DMS 273 (cell line): Measurements from ENCODE around the gene DISP3.

Experiments used
- DNase-seq: peaks from one replicate; lab custom pipeline; 2025; ENCODE audit not compliant: unreplicated experiment; lab: John Stamatoyannopoulos, UW

Gene DISP3, protein sequence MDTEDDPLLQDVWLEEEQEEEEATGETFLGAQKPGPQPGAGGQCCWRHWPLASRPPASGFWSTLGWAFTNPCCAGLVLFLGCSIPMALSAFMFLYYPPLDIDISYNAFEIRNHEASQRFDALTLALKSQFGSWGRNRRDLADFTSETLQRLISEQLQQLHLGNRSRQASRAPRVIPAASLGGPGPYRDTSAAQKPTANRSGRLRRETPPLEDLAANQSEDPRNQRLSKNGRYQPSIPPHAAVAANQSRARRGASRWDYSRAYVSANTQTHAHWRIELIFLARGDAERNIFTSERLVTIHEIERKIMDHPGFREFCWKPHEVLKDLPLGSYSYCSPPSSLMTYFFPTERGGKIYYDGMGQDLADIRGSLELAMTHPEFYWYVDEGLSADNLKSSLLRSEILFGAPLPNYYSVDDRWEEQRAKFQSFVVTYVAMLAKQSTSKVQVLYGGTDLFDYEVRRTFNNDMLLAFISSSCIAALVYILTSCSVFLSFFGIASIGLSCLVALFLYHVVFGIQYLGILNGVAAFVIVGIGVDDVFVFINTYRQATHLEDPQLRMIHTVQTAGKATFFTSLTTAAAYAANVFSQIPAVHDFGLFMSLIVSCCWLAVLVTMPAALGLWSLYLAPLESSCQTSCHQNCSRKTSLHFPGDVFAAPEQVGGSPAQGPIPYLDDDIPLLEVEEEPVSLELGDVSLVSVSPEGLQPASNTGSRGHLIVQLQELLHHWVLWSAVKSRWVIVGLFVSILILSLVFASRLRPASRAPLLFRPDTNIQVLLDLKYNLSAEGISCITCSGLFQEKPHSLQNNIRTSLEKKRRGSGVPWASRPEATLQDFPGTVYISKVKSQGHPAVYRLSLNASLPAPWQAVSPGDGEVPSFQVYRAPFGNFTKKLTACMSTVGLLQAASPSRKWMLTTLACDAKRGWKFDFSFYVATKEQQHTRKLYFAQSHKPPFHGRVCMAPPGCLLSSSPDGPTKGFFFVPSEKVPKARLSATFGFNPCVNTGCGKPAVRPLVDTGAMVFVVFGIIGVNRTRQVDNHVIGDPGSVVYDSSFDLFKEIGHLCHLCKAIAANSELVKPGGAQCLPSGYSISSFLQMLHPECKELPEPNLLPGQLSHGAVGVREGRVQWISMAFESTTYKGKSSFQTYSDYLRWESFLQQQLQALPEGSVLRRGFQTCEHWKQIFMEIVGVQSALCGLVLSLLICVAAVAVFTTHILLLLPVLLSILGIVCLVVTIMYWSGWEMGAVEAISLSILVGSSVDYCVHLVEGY (N-terminal part only)

DNA sequence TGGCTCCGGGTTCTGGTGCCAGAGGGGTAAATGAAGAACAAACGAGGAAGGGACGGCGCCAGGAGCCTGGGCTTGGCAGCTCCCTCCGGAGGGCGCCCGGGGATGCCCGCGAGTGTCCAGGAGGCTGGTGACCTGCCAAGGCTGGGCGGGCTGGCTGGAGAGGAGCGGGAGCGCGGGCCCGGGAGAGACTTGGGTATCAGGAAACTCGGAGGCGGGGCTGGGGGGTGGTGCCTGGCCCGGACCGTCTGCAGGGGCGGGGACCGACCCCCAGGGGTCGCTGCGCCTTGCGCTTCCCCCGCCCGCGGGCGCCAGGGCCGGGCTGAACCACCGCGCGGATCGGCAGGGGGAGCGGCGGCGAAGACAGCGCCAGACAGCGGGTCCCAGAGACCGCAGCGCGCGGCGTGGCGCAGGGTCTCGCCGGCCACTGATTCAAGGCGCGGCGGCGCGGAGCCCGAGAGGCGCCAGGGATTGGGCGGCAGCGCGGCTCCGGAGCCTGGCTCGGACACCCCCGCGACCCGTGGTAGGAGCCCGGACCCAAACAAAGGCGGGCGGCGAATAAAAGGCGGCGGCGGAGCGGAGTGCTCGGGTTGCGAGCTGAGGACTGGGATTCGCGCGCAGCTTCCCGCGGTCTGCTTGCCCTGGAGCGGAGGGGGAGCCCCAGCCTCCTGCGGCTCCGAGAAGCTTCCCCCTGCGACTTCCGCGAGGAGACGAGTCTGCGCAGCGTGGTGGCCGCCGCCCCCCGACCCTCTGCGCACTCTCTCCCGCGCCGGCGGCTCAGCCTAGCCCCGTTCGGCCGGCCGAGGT lies at the start of gene DISP3:
Gene DISP3 (plus strand): TSS at position 585 of the 804 bp plus-strand sequence. CDS start 21,838 bp downstream, outside the sequence.
- peak; percentile 96 for DNase-seq

DNA sequence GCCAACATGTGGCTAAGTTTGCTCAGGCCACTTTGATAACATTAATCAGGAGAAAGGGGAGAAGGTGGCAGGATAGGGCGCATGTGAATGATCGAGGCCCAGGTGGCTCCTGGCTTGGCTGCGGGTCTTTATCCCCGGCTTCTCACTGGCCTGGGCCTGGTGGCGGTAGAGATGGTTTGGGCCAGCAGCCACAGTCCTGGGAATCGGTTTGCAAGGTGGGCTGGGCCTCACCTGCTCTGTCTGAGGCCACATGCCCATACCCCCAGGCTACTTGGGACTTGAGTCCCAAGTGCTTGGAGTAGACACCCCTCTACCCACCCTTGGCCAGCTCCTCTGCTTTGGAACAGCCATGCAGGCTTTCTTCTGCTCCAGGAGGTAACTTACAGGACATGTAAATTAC lies 49.7 kb upstream of the DISP3 start:
- DNase-seq = no peak

DNA sequence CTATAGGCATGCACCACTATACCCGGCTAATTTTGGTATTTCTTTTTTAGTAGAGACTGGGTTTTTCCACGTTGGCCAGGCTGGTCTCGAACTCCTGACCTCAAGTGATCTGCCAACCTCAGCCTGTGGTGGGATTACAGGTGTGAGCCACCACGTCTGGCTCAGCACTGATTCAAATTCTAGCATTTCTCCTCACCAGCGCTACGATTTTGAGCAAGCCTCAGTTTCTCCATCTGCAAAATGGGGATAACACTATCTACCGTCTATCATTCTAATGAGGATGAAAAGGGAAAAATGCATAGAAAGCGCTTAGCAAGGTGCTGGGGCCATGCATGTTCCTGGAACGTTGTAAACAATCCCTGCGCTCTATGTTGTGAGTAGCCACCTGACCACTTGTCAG lies 49.0 kb upstream of the DISP3 start:
- no peak for DNase-seq

DNA sequence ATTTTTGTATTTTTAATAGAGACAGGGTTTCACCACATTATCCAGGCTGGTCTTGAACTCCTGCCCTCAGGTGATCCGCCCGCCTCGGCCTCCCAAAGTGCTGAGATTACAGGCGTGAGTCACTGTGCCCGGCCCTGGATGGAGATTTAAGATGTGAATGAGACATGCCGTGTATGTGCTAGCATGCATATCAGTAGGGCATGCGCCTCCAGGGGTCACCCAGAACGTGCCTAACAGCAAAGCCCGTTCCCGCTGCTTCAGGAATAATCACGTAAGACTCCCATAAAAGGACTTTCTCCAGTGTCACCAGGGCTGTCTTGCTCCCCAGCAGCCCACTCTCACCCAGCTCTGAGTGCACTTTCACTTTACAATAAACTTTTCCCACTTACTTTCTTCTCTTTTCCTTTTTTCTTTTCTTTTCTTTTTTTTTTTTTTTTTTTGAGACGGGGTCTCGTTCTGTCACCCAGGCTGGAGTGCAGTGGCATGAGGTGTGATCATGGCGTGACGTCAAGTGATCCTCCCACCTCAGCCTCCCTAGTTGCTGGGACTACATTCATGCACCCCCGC lies 46.9 kb upstream of the DISP3 start:
- no peak for DNase-seq

DNA sequence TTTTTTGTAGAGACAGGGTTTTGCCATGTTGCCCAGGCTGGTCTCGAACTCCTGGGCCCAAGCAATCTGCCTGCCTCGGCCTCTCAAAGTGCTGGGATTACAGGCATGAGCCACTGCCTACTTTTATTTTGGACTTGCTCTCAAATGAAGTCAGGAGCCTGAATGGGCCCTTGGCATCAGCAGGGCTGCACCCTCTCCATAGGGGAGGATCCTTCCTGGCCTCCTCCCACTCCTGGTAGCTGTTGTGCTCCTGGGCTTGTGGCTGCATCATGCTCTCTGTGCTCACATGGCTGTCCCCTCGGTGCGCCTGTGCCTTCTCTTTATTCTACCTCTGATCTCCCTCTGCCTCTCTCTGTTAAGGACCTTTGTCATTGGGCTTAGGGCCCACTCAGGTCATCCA lies 46.4 kb upstream of the DISP3 start:
- no peak for DNase-seq

DNA sequence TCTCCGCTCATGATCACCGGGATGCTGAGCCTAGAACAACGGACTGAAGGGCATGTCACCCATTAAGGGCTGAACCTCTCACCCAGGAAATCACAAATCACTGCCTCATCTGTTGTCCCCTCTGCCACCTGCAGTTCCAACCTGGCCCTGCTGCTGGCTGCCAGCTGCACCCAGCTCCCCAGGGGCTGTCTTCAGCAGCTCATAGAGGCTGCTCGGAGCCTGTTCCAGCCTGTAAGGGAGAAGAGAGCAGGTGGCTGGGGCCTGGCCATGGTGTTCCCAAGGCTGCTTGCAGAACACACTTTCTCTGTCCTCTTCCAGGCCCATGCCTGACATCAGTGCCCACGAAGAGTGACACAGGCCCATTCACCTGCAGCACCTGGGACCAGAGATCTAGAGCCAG lies 44.5 kb upstream of the DISP3 start:
- DNase-seq = peak; percentile 81

DNA sequence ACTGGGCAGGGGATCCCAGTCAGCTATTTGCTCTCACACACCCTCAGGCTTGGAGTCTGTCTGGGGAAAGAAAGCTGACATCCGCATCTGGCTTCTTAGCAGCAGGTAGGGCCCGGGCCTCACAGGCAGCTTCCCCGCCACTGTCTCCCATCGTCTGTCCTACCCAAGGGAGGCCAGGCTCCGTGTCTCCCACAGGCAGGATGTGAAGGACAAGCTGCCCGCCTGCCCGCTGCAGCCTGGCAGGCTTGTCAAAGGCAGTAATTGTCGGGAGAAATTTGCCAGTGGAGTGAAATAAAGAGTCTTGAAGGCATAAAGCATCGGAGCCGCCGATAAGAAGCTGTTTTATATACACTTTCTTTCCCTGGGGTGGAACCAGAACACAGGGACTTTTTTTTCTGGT lies 44.0 kb upstream of the DISP3 start:
- DNase-seq = no peak

DNA sequence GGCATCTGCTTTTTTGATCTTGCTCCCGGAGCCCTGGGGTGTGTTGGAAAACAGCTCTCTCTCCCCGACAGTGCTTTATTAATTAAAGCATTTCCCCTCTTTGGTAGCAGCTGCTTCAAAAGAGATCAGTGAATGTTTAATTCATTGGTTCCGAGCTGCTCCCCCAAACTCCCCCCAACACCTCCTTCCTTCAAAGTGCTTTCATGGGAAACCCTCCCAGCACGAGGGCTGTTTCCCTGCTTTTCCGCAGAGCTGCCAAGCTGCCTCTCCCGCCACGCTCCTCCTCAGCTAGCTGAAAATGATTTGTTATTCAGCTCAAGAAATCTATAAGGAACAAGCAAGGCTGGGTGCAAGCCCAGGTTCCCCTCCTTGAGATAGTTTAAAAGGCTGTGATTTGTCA lies 40.0 kb upstream of the DISP3 start:
- DNase-seq = no peak

DNA sequence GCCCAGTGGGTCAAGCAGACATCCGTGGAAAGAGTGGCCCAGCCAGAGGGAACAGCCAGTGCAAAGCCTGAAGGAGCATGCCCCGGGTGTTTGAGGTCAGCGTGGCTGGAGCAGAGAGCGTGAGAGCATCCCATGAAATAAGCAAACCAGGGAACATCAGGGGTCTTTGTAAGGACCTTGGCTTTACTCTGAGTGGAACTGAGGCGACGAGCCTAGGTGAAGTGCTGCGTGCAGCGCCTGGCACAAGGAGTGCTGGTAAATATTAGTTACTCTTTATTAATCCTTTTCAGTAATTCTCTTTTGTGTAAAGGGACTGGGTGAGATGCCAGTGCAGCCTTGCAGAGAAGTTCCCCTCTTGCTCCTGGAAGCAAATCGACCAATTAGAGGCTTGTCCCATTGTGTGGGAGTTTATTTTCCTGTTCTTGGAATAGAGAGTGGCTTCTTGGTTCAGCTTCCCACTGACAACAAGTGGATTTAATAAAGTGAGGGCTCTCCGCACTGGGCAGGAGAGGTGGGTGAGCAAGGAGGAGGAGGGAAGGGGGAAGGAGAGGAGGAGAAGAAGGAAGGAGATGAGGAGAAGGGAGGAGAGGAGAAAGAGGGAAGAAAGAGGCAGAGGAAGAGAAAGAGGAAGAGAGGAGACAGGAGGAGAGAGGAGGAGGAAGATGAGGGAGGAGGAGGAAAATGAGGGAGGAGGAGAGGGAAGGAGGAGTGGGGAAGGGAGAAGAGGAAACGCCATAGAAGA lies 37.6 kb upstream of the DISP3 start:
- no peak for DNase-seq

DNA sequence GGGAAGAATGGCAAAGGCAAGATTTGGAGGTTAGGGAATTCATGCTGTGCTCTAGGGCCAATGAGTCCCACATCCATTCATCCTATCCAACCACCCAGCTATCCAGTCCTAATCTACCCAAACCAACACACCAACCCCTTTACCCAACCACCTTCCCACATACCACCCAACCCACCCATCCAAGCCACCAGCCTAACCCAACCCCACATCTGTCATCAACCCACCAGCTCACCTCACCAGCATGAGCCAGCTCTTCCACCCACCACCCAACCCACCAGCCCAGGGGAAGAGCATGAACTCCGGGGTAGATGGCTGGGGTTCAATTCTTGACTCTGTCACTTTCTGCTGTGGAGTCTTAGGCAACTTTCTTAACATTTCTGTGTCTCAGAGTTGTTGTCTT lies 35.9 kb upstream of the DISP3 start:
- no peak for DNase-seq

DNA sequence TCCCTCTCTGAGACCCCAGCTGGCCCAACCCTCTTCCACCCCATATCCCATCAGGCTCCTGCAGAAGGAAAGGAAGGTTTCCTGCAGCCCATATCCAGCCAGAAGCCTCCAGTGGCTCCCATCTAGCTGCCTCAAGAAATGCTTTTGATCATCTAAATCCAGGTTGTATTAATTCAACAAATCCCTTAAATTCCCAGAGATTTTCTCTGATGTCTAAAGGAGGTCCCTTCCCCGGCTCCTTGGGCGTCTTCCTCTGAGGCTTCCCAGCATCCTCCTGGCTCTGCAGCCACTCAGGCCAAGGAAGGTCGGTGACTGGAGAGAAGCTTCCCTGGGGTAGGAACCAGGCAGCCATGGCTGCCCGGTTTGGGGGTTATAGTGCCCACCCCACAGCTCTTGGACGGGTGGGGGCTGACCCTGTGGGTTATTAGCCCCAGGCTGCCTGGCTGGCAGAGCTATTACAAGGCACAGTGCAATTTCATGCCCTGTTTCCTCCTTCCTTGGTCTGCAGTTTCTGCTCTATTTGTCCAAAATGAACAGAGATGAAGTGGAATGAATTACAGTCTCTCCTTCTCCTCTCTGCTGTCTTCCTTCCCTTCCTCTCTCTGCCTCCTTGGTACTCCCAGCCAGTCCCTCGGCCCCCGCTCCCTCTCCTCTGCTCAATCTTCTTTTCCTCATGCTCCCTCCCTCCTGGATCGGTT lies 34.8 kb upstream of the DISP3 start:
- DNase-seq = no peak

DNA sequence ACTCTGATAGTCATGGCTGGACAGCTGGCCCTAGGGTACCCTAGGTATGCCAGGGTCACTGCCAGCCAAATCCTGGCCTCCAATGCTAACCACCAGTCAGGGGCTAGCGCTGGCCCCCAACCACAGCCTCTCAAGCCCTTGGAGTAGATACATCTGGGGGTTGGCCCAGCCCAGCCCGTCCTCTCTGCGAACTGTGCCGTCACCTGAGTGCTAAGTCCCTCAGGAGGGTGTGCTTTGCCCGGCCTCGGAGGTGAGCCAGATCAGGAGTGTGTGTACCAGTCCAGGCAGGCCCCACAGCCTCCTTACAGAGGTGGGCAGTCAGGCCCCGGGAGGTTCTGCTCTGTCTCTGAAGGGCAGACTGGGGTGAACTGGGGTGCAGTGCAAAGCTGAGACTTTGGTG lies 34.0 kb upstream of the DISP3 start:
- DNase-seq = no peak

DNA sequence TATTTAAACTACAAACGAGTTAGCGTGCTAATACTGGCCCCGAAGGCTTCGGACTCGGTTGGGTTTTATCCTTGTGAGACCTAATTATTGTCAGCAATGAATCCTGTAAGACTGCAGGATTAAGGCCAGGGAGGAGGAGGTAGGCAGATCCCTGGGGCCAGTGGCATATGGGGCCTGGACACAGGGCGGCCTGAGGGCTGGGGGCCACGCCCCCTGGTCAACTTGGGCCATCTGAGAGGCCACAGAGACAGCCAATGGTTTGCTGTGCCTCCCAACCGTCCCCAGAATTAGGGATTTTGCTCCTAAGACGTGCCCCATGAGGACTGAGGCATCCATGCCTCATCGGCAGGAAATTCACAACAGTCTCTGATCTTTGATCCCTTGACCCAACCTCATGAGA lies 31.1 kb upstream of the DISP3 start:
- DNase-seq = peak; percentile 39

DNA sequence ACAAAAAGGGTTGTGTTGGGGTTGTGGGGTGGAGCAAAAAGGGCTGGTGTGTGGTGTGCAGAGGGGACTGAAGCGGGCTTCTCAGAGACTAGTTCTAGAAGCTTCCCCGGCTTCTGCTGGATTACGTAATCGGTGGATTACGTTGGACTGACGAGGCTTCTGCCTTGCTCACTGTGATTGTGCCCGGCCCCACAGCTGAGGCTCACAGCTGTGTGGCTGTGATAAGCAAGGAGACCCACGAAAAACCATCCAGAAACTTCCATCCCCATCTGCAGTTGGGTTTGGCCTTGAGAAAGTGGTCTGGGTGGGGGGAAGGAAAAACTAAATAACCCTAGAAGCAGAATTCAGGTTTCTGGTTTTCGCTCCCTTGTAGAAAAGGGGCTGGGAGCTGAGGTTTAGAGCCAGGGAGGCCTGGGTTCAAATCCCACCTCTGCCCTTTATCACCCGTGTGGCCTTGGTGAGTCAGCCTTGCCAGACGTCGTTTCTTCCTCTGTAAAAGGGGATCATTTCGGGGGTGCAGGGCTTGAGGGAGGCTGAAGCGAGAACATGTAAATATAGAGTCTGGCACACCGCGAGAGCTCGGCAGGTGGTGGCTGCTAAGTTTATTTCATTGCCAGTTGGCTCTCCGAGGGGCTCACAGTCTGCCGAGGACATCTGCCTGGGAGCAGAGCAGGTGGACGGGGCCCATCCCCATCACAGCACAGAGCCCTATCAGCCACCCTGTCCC lies 30.4 kb upstream of the DISP3 start:
- peak; percentile 86 for DNase-seq

DNA sequence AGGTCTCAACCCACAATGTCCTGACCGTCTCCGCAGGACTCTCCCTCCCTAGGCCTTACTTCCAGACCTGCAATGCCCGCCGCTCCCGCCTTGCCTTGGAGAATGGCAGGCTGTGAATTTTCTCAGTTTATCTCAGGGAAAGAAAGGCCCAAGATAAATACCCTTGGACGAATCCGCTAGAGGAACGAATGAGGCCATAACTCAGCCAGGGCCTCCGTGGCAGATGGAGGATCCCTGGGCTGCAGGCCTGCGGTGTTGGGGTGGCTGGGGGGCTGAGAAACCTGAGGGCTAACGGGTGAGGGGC lies 29.9 kb upstream of the DISP3 start:
- DNase-seq = no peak

DNA sequence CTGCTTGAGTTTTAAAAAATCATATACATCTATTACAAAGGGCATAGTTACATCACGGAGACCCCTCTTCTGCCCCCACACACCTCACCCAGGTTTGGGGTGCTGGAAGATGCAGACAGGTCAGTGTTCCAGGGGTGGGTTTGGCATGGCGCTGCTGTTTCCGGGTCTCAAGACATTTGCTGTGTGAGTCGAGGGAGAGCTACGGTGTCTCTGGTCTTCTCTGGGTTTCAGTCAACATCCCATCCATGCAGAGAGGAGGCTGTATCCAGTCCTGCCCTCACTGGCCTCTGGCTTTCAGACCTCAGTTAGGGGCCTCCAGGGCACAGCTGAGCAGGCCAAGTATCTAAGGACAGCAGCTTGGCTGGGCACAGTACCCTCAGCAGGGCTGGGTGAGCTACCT lies 28.6 kb upstream of the DISP3 start:
- DNase-seq = no peak

DNA sequence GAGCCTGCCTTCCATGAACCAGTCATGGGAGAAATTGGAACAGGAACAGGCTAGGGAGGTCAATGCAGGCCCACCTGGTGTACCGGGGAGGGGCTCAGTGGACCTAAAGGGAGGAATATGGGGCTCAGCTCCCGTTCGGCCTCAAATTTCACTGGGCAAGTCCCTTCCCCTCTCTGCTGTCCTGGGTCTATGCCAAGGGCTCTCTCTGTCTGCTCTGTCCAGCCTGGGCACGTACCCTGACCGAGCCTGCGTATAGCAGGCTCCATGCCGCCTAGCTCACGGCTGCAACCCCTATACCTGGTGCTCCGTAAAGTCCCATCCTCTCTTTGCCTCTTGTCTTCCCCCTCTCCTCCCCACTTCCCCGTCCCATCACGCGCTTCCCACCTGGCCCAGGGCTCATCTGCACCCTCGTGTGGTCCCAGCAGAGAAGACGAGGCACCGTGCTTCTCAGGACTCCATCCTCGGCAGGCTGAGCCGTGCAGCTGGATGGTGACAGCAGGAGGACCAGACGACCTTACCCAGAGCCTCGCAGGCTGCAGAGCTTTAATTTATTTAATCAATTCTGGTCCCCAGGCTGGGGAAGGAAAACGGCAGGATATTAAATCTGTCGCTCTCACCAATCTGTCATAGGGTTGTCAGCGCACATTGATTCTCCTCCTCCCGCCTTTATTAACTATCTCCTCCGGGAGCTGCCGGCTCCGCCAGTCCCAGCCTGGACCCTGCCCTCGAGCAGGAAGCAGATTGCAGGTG lies 25.0 kb upstream of the DISP3 start:
- DNase-seq = peak; percentile 80
